Measurements from ENCODE around the gene FOXO3. TPM values are rescaled to one million over a fixed set of nuclear protein-coding genes. Genes with fewer than 3 reads are reported as not detected.

FOXO3 gene
- total and polyA plus RNA-seq, 2 of the 8 experiments (the other 6 are each of a cell fraction or from before 2014, with no cell fraction given): 13.1 to 19.3 TPM

- H2BK120ac ChIP-seq (replicated peaks; ENCODE audit: low read depth, low read length): no peak overlapping the region
- H4K8ac ChIP-seq (ENCODE audit: extremely low read depth, insufficient read depth, low read length): no peak overlapping the region
- TF ChIP-seq SIN3A (conservative IDR thresholded peaks at IDR 0.05 in 1 of 2, IDR thresholded peaks at IDR 0.05 in 1 of 2; ENCODE audit: low read depth in 1 of 2, low read length in 2 of 2) (no peak), SIRT6 (IDR thresholded peaks at IDR 0.05; ENCODE audit: low read length) (no peak), CBX5 (IDR thresholded peaks at IDR 0.05; ENCODE audit: low read depth, low read length) (no peak), ZNF274 (IDR thresholded peaks at IDR 0.05; ENCODE audit: borderline replicate concordance, extremely low read depth, low read length) (no peak), RXRA (IDR thresholded peaks at IDR 0.05; ENCODE audit: insufficient read depth, low read depth, low read length) (no peak), RAD21 (IDR thresholded peaks at IDR 0.05 in 1 of 2, conservative IDR thresholded peaks at IDR 0.05 in 1 of 2; ENCODE audit: low read depth in 2 of 2, low read length in 2 of 2) (no peak), KDM4A (IDR thresholded peaks at IDR 0.05; ENCODE audit: low read depth, low read length, severe bottlenecking) (no peak), GTF2F1 (IDR thresholded peaks at IDR 0.05; ENCODE audit: borderline replicate concordance, low read depth, low read length) (no peak)
- TF ChIP-seq, protein P1, sequence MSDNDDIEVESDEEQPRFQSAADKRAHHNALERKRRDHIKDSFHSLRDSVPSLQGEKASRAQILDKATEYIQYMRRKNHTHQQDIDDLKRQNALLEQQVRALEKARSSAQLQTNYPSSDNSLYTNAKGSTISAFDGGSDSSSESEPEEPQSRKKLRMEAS (IDR thresholded peaks at IDR 0.05): no peak
- H2BK12ac ChIP-seq (ENCODE audit: low read depth, low read length): no peak overlapping the region
- no peak overlapping the region for H2BK5ac ChIP-seq (ENCODE audit: low read depth, low read length)
- H3K4me2 ChIP-seq (ENCODE audit: insufficient read depth in 1 of 2, low read depth in 2 of 2, low read length in 2 of 2): no peak overlapping the region
- peaks cover 2 to 3% of the 10 kb centered on the region in 2 experiments for H4K20me1 ChIP-seq (replicated peaks in 1 of 2; ENCODE audit: control insufficient read depth in 1 of 2, insufficient read depth in 2 of 2, low read length in 2 of 2)
- H3K56ac ChIP-seq (replicated peaks; ENCODE audit: insufficient read length, low read depth, low read length): no peak overlapping the region
- H3K4me1 ChIP-seq (replicated peaks in 1 of 4; ENCODE audit: control insufficient read depth in 3 of 4, insufficient read depth in 4 of 4, low read length in 3 of 4): peaks cover 0 to 8% (median 5%) of the 10 kb centered on the region in 4 experiments; a peak in 4 of 7 replicates
- H2AFZ ChIP-seq (ENCODE audit: low read length): no peak overlapping the region
- CTCF ChIA-PET (ENCODE audit: partially characterized antibody): interaction anchor here (1.8 to 2.5 kb wide), 2 partner anchors 10 to 84 kb away, joined by 5 to 10 read pairs; no protein-coding TSS in a partner anchor
- FAIRE-seq (no peak), DNase-seq (ENCODE audit: low read depth in 1 of 2, low spot score in 2 of 2) (no peak)
- no peaks in the 10 kb centered on the region for H3K9me3 ChIP-seq (ENCODE audit: insufficient read depth in 2 of 2, low read depth in 1 of 2, low read length in 1 of 2)
- H2BK20ac ChIP-seq (ENCODE audit: low read length): no peak overlapping the region
- no peak overlapping the region for H3K4me3 ChIP-seq (ENCODE audit: extremely low read depth in 1 of 4, insufficient read depth in 2 of 4, low read depth in 3 of 4, low read length in 4 of 4)
- H3K36me3 ChIP-seq (ENCODE audit: control insufficient read depth in 2 of 4, insufficient read depth in 4 of 4, low read length in 3 of 4): no peaks in the 10 kb centered on the region
- H4K91ac ChIP-seq (replicated peaks; ENCODE audit: insufficient read length, low read length): no peak overlapping the region
- peaks cover 5 to 64% of the 10 kb centered on the region in 2 experiments; a peak in 3 of 4 replicates for H3K79me2 ChIP-seq (ENCODE audit: control insufficient read depth in 1 of 2, insufficient read depth in 2 of 2, low read length in 2 of 2)
- H3K23ac ChIP-seq (ENCODE audit: insufficient read length): no peak overlapping the region
- H3K14ac ChIP-seq (ENCODE audit: insufficient read length): no peak overlapping the region
- no peak overlapping the region for H2BK15ac ChIP-seq (ENCODE audit: low read length)
- 96% methylated on average over 2 of the region's 2 CpGs; no CpG with 5 or more reads in 1 of the 2 experiments for WGBS, 2 experiments (ENCODE audit: extremely low coverage in 1 of 2, insufficient coverage in 1 of 2, insufficient read length in 1 of 2, insufficient replicate concordance in 2 of 2, low coverage in 1 of 2, low lambda C conversion rate in 2 of 2, missing lambda C conversion rate in 1 of 2)
- POLR2A ChIA-PET (ENCODE audit: partially characterized antibody): interaction anchor here (1.5 kb wide), 1 partner anchor 16 kb away, joined by 3 read pairs; no protein-coding TSS in a partner anchor
- H3K27ac ChIP-seq (ENCODE audit: low read depth, low read length): no peak overlapping the region
- no peak overlapping the region for H3K18ac ChIP-seq (ENCODE audit: extremely low read depth, low read length)
- H3K79me1 ChIP-seq (ENCODE audit: low read depth, low read length): peaks cover 3% of the 10 kb centered on the region; the same call in 1 of the 2 replicates
- no peak overlapping the region for H3K4ac ChIP-seq (replicated peaks; ENCODE audit: insufficient read length, low read depth, low read length)
- H3K27me3 ChIP-seq (replicated peaks in 1 of 4; ENCODE audit: control insufficient read depth in 3 of 4, extremely low read depth in 1 of 4, insufficient read depth in 3 of 4, low read length in 3 of 4): no peaks in the 10 kb centered on the region
- H2AK5ac ChIP-seq (ENCODE audit: low read depth, low read length): no peak overlapping the region
- H3K9ac ChIP-seq (replicated peaks in 1 of 4; ENCODE audit: extremely low read depth in 1 of 4, low read depth in 3 of 4, low read length in 3 of 4): no peak overlapping the region
- H4K5ac ChIP-seq (ENCODE audit: insufficient read length, low read depth, low read length): no peak overlapping the region
- H3K23me2 ChIP-seq (ENCODE audit: low read depth, low read length): no peaks in the 10 kb centered on the region
These were observed 66.1 kb downstream of the FOXO3 start for GRCh38 chr6:108626777-108627176.
